Neural cell (in vitro differentiated cells): ENCODE results near the gene SSR3. TPM values are rescaled to one million over a fixed set of nuclear protein-coding genes. Genes with fewer than 3 reads are reported as not detected.

Experiments
- H2AFZ ChIP-seq: fragments of 200-600, 300-800 bp; sonication (generic), shearing (Covaris generic); 2 replicates; pipeline ENCODE4 v1.6.0; 2014; ENCODE audit warnings: low read depth, mild to moderate bottlenecking, antibody characterized with exemption, low read length, moderate library complexity
- H3F3A ChIP-seq: fragments of 200-600 bp; shearing (Covaris generic); 2 replicates; pipeline ENCODE4 v1.6.1; 2016; ENCODE audit warnings: mild to moderate bottlenecking, moderate library complexity, mixed read lengths, antibody characterized with exemption, low read length; ENCODE audit not compliant: insufficient read depth, poor library complexity, severe bottlenecking
- H3K27ac ChIP-seq: fragments of 200-600, 300-800 bp; sonication (generic), shearing (Covaris generic); 2 replicates; pipeline ENCODE4 v1.5.1; 2014; ENCODE audit warnings: mild to moderate bottlenecking, low read length, moderate library complexity
- H3K27me3 ChIP-seq: fragments of 300-800, 200-600 bp; sonication (generic), shearing (Covaris generic); 2 replicates; pipeline ENCODE4 v1.6.0; 2014; ENCODE audit warnings: mild to moderate bottlenecking, low read depth, low read length, moderate library complexity; ENCODE audit not compliant: insufficient read depth
- H3K36me3 ChIP-seq: fragments of 300-800, 200-600 bp; sonication (generic), shearing (Covaris generic); 2 replicates; pipeline ENCODE4 v1.5.1; 2014; ENCODE audit warnings: mild to moderate bottlenecking, antibody characterized with exemption, low read length, moderate library complexity; ENCODE audit not compliant: insufficient read depth
- H3K4me2 ChIP-seq: fragments of 300-800, 200-600 bp; sonication (generic), shearing (Covaris generic); 2 replicates; pipeline ENCODE4 v1.6.0; 2014; ENCODE audit warnings: mild to moderate bottlenecking, low read length
- H3K4me3 ChIP-seq: fragments of 300-800, 200-600 bp; sonication (generic), shearing (Covaris generic); 2 replicates; pipeline ENCODE4 v1.5.1; 2014; ENCODE audit warnings: mild to moderate bottlenecking, low read length, moderate library complexity
- H3K79me2 ChIP-seq: fragments of 200-600 bp; shearing (Covaris generic); replicated peaks from 2 replicates; pipeline ENCODE4 v1.6.0; 2014; ENCODE audit warnings: mild to moderate bottlenecking, low read length, moderate library complexity; ENCODE audit not compliant: insufficient read depth
- H3K9ac ChIP-seq: fragments of 300-800, 200-600 bp; sonication (generic), shearing (Covaris generic); 2 replicates; pipeline ENCODE4 v1.6.1; 2016; ENCODE audit warnings: mild to moderate bottlenecking, low read length, mixed read lengths
- H3K9me2 ChIP-seq: fragments of 200-600 bp; shearing (Covaris generic); 2 replicates; pipeline ENCODE4 v1.6.1; 2016; ENCODE audit warnings: mild to moderate bottlenecking, low read length, mixed read lengths; ENCODE audit not compliant: insufficient read depth
- H3K9me3 ChIP-seq: fragments of 200-600, 300-800 bp; sonication (generic), shearing (Covaris generic); 2 replicates; pipeline ENCODE4 v1.6.1; 2016; ENCODE audit warnings: mild to moderate bottlenecking, mixed run types, low read length, moderate library complexity, mixed read lengths
- H4K20me1 ChIP-seq: fragments of 200-600 bp; shearing (Covaris generic); 2 replicates; pipeline ENCODE4 v1.6.1; 2016; ENCODE audit warnings: mild to moderate bottlenecking, mixed run types; ENCODE audit not compliant: insufficient read depth
- EP300 ChIP-seq: fragments of 450-650 bp; conservative IDR thresholded peaks from 2 replicates; pipeline ENCODE4 v1.6.1; 2014; ENCODE audit warnings: antibody characterized with exemption, mild to moderate bottlenecking, moderate library complexity; ENCODE audit not compliant: poor library complexity, severe bottlenecking
- EZH2 ChIP-seq: fragments of 200-600, 300-800 bp; shearing (Covaris generic), sonication (generic); IDR thresholded peaks from 2 replicates; pipeline ENCODE4 v1.6.1; 2014; ENCODE audit warnings: antibody characterized with exemption, low read length, borderline replicate concordance, mild to moderate bottlenecking; ENCODE audit not compliant: insufficient read depth, poor library complexity, severe bottlenecking
- MXI1 ChIP-seq: fragments of 450-650 bp; conservative IDR thresholded peaks from 2 replicates; pipeline ENCODE4 v1.6.1; 2014; ENCODE audit warnings: antibody characterized with exemption, mild to moderate bottlenecking; ENCODE audit not compliant: poor library complexity, severe bottlenecking
- POLR2AphosphoS5 ChIP-seq: IDR thresholded peaks from 2 replicates; pipeline ENCODE4 v1.6.1; 2012
- RAD21 ChIP-seq: fragments of 450-650 bp; conservative IDR thresholded peaks from 2 replicates; pipeline ENCODE4 v1.6.1; 2014; ENCODE audit warnings: antibody characterized with exemption, mild to moderate bottlenecking, moderate library complexity
- SMC3 ChIP-seq: fragments of 450-650 bp; conservative IDR thresholded peaks from 2 replicates; pipeline ENCODE4 v1.6.1; 2014; ENCODE audit warnings: antibody characterized with exemption, mild to moderate bottlenecking, moderate library complexity; ENCODE audit not compliant: poor library complexity
- TAF1 ChIP-seq: IDR thresholded peaks from 2 replicates; pipeline ENCODE4 v1.6.1; 2012; ENCODE audit warnings: low read depth
- polyA plus RNA-seq: library from polyadenylated mRNA; depleted of rRNA; stranded (reverse); fragments of >200 nt; gene quantifications from 2 replicates; pipeline ENCODE4 v1.2.3, GENCODE V29; 2014
- TF ChIP-seq, protein P1 (sequence below): IDR thresholded peaks from 2 replicates; pipeline ENCODE4 v1.6.1; 2012; ENCODE audit warnings: borderline replicate concordance
- TF ChIP-seq, protein P2 (sequence below): fragments of 450-650 bp; IDR thresholded peaks from 2 replicates; pipeline ENCODE4 v1.5.1; 2014; ENCODE audit warnings: antibody characterized with exemption, mild to moderate bottlenecking, moderate library complexity; ENCODE audit not compliant: poor library complexity, severe bottlenecking

SSR3 gene
- polyA plus RNA-seq, 1 donor from 2014 or later: 85.6 TPM

DNA sequence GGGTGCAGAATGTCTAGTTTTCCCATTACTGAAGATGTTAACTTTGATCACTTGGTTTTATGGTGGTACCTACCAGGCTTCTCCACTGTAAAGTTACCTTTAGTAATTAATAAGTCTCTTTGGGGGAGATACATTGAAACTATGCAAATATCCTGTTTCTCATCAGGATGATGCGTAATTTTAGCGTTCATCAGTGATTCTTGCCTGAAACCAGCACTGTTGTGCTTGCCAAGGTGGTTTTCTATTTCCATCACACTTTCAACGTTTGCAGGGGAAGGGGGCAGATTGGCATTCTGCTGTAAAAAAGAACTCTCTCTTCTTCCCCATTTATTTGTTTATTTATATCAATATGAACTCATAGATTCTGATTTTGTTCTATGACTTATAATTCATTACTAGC is 61.0 kb downstream of the SSR3 start:
- TF ChIP-seq POLR2AphosphoS5 (no peak), EP300 (no peak), EZH2 (no peak), RAD21 (no peak), TAF1 (no peak), MXI1 (no peak), SMC3 (no peak)
- TF ChIP-seq, protein P1, sequence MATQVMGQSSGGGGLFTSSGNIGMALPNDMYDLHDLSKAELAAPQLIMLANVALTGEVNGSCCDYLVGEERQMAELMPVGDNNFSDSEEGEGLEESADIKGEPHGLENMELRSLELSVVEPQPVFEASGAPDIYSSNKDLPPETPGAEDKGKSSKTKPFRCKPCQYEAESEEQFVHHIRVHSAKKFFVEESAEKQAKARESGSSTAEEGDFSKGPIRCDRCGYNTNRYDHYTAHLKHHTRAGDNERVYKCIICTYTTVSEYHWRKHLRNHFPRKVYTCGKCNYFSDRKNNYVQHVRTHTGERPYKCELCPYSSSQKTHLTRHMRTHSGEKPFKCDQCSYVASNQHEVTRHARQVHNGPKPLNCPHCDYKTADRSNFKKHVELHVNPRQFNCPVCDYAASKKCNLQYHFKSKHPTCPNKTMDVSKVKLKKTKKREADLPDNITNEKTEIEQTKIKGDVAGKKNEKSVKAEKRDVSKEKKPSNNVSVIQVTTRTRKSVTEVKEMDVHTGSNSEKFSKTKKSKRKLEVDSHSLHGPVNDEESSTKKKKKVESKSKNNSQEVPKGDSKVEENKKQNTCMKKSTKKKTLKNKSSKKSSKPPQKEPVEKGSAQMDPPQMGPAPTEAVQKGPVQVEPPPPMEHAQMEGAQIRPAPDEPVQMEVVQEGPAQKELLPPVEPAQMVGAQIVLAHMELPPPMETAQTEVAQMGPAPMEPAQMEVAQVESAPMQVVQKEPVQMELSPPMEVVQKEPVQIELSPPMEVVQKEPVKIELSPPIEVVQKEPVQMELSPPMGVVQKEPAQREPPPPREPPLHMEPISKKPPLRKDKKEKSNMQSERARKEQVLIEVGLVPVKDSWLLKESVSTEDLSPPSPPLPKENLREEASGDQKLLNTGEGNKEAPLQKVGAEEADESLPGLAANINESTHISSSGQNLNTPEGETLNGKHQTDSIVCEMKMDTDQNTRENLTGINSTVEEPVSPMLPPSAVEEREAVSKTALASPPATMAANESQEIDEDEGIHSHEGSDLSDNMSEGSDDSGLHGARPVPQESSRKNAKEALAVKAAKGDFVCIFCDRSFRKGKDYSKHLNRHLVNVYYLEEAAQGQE: no peak
- TF ChIP-seq, protein P2, sequence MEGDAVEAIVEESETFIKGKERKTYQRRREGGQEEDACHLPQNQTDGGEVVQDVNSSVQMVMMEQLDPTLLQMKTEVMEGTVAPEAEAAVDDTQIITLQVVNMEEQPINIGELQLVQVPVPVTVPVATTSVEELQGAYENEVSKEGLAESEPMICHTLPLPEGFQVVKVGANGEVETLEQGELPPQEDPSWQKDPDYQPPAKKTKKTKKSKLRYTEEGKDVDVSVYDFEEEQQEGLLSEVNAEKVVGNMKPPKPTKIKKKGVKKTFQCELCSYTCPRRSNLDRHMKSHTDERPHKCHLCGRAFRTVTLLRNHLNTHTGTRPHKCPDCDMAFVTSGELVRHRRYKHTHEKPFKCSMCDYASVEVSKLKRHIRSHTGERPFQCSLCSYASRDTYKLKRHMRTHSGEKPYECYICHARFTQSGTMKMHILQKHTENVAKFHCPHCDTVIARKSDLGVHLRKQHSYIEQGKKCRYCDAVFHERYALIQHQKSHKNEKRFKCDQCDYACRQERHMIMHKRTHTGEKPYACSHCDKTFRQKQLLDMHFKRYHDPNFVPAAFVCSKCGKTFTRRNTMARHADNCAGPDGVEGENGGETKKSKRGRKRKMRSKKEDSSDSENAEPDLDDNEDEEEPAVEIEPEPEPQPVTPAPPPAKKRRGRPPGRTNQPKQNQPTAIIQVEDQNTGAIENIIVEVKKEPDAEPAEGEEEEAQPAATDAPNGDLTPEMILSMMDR: no peak
- no peaks in the 10 kb centered on the region for H3K27me3 ChIP-seq
- no peak overlapping the region for H3K4me2 ChIP-seq
- H3K79me2 ChIP-seq: no peaks in the 10 kb centered on the region
- H3K36me3 ChIP-seq: no peaks in the 10 kb centered on the region
- no peak overlapping the region for H2AFZ ChIP-seq
- H3K27ac ChIP-seq: no peak overlapping the region
- no peaks in the 10 kb centered on the region for H4K20me1 ChIP-seq
- H3F3A ChIP-seq: no peaks in the 10 kb centered on the region
- H3K4me3 ChIP-seq: no peak overlapping the region
- no peaks in the 10 kb centered on the region for H3K9me3 ChIP-seq
- H3K9ac ChIP-seq: no peak overlapping the region
- no peaks in the 10 kb centered on the region for H3K9me2 ChIP-seq

DNA sequence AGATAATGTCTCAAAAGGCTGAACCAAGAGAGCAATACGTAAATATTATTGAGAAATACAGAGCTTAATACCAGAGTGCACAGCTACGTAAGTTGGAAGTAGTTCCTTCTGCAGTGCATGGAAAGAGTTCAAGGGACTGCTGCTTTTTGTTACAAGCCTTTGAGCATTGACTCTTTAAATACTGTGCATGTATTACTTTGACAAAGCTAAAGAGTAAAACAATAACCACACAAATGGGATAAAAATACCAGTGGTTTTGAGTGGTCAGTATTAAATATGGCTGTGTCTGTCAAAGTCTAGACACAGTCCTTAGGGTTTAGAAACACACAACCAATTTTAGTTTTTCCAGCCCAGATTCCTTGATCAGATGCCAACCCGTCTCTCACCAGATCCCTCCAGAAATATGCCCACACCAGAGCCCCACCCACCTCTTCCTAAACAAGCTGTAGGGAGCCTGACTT is 62.1 kb downstream of the SSR3 start:
- H3K36me3 ChIP-seq: no peaks in the 10 kb centered on the region
- H3K4me2 ChIP-seq: no peak overlapping the region
- no peak overlapping the region for H3K4me3 ChIP-seq
- H3K9me3 ChIP-seq: no peaks in the 10 kb centered on the region
- no peaks in the 10 kb centered on the region for H3K79me2 ChIP-seq
- H2AFZ ChIP-seq: no peak overlapping the region
- TF ChIP-seq, protein P2: no peak
- H3F3A ChIP-seq: no peaks in the 10 kb centered on the region
- no peaks in the 10 kb centered on the region for H3K27me3 ChIP-seq
- H3K9me2 ChIP-seq: no peaks in the 10 kb centered on the region
- no peak overlapping the region for H3K9ac ChIP-seq
- no peak overlapping the region for H3K27ac ChIP-seq
- no peaks in the 10 kb centered on the region for H4K20me1 ChIP-seq
